ENCODE results near the gene CLIP2.
"Not testable (repeated sequence)": the region's sequence is repeated elsewhere in the genome, so short reads cannot be mapped to it uniquely, and the experiment has no call there.

The CLIP2 gene

DNA sequence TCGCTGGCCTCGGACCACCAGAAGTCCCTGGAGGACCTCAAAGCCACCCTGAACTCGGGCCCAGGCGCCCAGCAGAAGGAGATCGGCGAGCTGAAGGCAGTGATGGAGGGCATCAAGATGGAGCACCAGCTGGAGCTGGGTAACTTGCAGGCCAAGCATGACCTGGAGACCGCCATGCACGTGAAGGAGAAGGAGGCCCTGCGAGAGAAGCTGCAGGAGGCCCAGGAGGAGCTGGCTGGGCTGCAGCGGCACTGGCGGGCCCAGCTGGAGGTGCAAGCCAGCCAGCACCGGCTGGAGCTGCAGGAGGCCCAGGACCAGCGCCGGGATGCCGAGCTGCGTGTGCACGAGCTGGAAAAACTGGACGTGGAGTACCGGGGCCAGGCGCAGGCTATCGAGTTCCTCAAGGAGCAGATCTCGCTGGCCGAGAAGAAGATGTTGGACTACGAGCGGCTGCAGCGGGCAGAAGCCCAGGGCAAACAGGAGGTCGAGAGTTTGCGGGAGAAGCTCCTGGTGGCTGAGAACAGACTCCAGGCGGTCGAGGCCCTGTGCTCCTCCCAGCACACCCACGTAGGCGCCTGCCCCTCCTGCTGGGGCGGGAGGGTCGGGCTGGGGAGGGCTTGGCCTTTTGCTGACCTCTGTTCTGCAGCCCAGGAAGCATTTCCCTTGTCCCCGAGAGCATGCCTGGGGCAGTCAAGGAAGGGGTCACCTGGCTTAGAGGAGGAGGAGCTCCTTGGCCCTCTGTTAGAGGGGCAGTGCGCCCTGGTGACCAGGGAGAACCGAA is 87.2 kb downstream of the CLIP2 start:
- no peak for DNase-seq

- no peak for DNase-seq
These were observed 90.7 kb downstream of the CLIP2 start for GRCh38 chr7:74379938-74380337.

DNA sequence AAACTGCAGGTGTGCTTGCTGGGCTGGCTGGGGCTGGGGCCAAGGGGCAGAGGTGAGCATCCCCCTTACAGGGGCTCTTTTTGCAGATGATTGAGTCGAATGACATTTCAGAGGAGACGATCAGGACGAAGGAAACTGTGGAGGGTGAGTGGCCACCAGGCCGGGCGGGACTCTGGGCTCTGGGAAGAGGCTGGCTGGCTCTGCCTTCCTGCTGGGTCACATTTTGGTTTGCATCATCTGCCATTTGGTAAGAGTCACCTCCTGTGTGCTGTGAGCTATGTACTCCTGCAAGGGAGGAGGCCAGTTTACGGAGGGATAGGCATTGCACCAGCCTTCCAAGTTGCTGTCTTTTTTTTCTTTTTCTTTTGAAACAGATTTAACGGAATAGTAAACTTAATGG is 91.5 kb downstream of the CLIP2 start:
- no peak for DNase-seq

DNA sequence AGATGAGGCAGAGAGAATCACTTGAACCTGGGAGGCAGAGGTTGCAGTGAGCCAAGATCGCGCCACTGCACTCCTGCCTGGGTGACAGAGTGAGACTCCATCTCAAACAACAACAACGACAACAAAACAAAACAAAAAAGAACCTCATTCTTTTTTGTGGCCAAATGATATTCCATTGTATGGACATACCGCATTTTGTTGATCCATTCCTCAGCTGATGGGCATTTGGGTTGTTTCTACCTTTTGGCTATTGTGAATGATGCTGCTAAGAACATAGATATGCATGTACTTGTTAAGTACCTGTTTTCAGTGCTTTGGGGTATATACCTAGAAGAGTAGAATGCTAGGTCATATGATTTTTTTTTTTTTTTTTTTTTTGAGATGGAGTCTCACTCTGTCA is 94.9 kb downstream of the CLIP2 start:
- not testable (repeated sequence) for DNase-seq

GRCh38 chr7:74384854-74385253 is 95.6 kb downstream of the CLIP2 start:
- not testable (repeated sequence) for DNase-seq

DNA sequence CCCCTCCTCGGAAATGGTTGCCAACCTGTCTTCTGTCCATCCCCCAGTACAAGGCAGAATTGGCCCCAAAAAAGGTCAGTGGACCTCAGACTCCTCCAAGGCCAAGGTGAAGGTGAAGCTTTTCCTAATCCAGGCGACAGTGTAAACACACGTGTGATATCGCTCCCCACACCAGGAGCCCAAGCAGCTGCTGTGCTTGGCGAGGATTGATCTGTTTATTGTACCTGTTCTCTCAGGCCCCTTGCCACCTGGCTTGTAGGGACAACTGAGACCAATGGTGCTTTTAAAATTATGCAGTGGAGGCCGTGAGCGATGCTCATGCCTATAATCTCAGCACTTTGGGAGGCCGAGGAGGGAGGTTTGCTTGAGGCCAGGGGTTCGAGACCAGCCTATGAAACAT is 98.4 kb downstream of the CLIP2 start:
- DNase-seq = no peak

- no peak for DNase-seq
These were observed 99.7 kb downstream of the CLIP2 start for GRCh38 chr7:74388880-74389415.

DNA sequence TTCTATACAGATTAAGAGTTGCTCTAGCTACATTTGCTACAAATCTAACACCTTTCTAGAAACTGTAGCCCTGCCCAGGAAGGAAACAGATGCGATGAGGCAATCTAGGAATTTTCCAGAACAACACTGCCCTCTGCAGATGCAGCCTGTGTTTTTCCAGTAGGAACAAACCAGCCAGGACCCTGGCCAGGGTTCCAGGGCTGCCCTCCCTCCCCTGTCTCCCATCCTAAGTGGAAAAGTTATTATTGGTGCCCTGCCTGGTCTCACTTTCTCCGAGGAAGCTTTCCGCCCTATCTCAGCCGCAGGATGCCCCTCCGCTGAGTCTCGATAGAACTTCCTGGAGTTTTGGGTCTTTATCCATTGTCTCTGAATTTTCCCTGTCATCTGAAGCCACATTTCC is 104.5 kb downstream of the CLIP2 start:
- DNase-seq = peak; percentile 50

GRCh38 chr7:74394601-74395000 is 105.4 kb downstream of the CLIP2 start:
- DNase-seq = peak; percentile 37

GRCh38 chr7:74395745-74396311 is 106.6 kb downstream of the CLIP2 start:
- DNase-seq = no peak

GRCh38 chr7:74396993-74397392 is 107.8 kb downstream of the CLIP2 start:
- no peak for DNase-seq

DNA sequence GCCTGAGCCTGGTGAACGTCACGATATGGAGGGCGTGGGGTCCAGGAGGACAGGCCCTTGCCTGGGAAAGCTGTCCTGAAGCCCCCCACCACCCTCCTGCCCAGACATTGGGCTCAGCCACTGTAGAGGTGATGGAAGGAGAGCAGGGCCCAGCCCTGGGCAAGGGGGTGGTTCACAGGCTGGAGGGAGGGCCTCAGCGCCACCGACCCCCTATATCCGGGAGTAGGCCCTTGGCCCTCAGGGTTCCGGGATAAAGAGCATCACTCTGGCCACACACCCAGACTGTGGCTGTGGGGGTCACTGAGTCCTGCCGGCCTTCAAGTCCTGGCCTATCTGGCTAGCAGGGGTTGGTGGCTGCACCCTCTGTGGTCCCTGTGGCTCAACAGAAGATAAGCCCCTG is 109.2 kb downstream of the CLIP2 start:
- no peak for DNase-seq

GRCh38 chr7:74399006-74399405 is 109.8 kb downstream of the CLIP2 start:
- DNase-seq = no peak

DNA sequence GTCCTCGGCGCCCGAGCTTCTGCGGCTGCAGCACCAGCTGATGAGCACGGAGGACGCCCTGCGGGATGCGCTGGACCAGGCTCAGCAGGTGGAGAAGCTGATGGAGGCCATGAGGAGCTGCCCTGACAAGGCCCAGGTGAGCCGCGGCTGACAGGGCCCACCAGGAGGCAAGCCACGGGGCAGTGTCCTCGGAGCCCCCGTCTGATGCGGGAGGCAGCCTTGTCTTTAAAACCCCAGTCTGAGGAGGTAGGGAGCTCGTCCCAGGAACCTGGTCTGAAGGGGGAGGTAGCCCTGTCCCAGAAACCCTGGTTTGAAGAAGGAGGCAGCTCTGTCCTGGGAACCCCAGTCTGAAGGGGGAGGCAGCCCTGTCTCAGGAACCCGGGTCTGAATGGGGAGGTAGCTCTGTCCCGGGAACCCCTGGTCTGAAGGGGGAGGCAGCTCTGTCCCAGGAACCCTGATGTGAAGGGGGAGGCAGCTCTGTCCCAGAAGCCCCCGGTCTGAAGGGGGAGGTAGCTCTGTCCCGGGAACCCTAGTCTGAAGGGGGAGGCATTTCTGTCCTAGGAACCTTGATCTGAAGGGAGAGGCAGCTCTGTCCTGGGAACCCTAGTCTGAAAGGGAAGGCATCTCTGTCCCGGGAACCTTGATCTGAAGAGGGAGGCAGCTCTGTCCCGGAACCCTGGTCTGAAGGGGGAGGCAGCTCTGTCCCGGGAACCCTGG is 111.4 kb downstream of the CLIP2 start:
- no peak for DNase-seq

- DNase-seq = peak; percentile 67
These were observed 112.1 kb downstream of the CLIP2 start for GRCh38 chr7:74401137-74401859.

- DNase-seq = not testable (repeated sequence)
These were observed 113.5 kb downstream of the CLIP2 start for GRCh38 chr7:74402668-74403067.

DNA sequence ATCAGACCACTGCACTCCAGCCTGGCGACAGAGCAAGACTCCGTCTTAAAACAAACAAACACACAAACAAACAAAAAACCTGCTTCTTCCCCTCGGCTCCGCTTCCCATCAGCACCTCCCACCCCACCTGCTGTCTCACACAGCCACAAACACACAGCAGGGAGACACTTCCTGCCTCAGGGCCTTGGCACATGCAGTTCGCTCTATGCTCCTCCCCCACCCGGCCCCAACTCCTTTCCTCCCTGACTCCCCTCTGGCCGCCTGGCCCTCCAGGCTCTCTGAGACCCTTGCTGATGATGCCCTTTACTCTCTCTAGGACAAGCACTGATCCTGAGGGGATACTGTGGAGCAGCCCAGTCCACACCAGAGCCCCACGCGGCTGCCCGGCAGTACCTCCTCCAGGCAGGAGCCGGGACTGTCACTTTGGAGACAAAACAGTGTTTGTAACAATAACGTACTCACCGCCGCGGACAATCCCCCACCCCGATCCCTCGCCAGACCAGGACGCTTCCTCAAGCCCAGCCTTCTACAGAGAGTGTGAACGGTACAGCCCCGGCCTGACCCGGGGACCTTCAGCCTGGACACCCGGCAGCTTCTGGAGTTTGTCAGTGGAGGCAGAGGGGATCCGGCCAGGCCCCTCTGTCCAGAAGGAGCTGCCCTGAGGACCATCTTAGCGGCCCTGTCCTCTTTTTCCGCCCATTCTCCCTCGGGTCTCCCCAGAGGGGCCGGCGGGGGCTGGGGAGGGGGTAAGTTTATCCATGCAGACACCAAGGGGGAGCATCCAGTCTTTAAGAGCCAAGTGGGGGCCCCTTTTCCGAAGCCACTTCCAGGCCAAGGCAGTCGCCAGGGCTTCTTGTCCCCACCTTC is 114.5 kb downstream of the CLIP2 start:
- DNase-seq = no peak

GRCh38 chr7:74404388-74404700 is 115.1 kb downstream of the CLIP2 start:
- DNase-seq = no peak

GRCh38 chr7:74404741-74405140 is 115.5 kb downstream of the CLIP2 start:
- DNase-seq = no peak

DNA sequence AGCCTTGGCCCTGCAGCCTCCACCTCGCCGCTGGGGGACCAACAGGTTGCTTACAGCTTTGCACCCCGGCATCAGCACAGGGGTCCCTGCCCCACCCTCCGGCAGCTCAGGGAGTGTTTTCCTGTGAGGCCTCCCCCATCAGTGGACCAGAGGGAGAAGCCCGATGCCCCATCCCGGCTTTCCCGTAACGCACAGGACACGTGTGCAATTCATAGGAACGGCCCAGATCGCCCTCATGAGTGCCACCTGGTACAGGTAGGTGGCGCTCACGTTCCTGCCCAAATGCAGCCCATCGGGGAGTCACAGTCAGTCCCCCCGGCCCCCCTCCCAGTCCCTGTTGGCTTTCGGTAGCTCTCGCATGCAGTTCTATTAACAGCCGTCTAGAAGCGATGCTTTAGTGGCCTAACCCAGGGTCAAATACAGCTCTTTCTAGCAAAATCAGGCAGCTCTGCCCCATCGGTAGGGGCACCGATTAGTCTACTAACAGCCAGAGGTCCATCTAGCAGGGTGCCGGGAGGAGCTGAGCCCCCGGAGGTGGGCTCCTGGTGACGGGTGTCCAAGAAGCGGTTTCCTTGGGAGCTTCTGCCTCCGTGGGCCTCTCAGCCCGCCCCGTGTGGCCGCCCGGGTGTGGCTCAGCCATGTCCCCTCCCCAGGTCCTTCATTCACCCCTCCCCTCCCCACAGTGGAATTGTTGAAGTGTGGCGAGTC is 116.1 kb downstream of the CLIP2 start:
- DNase-seq = no peak

GRCh38 chr7:74405899-74406512 is 116.8 kb downstream of the CLIP2 start:
- DNase-seq = no peak

Measured in EL (cell line).